ENCODE measurements around the gene AP3B1. TPM values are rescaled to one million over a fixed set of nuclear protein-coding genes. Genes with fewer than 3 reads are reported as not detected.

Gene AP3B1
- total and polyA plus RNA-seq, 2 experiments from 2014 or later, result 32.1 to 46.3 TPM

DNA sequence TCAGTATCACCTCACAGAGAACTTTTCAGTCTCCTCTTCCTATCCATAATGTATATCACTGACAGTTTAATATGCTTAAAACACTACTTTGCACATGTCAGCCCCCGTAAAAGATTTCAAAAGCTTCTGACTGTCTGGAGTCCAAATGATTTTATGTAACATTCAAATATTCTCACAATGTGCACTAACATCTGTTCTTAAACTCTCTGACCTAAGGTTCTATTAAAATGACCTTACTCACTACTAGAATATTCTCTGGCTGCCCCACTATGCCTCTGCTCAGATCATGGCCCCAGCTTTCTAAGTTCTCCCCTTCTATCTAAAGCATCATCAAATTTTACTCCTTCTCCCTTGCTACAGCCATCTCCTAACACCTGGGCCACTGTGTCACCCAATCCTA lies 52.5 kb downstream of the AP3B1 start (continued):
- TF ChIP-seq REST (IDR thresholded peaks at IDR 0.05; ENCODE audit: unreplicated experiment) (no peak), CREB1 (CRISPR knock-in tag; IDR thresholded peaks at IDR 0.05; ENCODE audit: low read depth) (no peak), POLR2AphosphoS5 (IDR thresholded peaks at IDR 0.05; ENCODE audit: low read depth) (no peak), ZNF114 (CRISPR knock-in tag; IDR thresholded peaks at IDR 0.05) (no peak)
- TF ChIP-seq, protein P1, sequence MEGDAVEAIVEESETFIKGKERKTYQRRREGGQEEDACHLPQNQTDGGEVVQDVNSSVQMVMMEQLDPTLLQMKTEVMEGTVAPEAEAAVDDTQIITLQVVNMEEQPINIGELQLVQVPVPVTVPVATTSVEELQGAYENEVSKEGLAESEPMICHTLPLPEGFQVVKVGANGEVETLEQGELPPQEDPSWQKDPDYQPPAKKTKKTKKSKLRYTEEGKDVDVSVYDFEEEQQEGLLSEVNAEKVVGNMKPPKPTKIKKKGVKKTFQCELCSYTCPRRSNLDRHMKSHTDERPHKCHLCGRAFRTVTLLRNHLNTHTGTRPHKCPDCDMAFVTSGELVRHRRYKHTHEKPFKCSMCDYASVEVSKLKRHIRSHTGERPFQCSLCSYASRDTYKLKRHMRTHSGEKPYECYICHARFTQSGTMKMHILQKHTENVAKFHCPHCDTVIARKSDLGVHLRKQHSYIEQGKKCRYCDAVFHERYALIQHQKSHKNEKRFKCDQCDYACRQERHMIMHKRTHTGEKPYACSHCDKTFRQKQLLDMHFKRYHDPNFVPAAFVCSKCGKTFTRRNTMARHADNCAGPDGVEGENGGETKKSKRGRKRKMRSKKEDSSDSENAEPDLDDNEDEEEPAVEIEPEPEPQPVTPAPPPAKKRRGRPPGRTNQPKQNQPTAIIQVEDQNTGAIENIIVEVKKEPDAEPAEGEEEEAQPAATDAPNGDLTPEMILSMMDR (conservative IDR thresholded peaks at IDR 0.05; ENCODE audit: low read depth in 2 of 2), result no peak

GRCh38 chr5:78237911-78238310 lies 56.6 kb downstream of the AP3B1 start:
- Histone ChIP-seq H3K79me2 (replicated peaks; ENCODE audit: insufficient read depth) (no peaks in the 10 kb centered on the region; the same call in 1 of the 2 replicates), H3K4me2 (no peak overlapping the region), H3K9me2 (ENCODE audit: insufficient read depth) (no peaks in the 10 kb centered on the region), H2AFZ (no peak overlapping the region), H3K27me3 (ENCODE audit: insufficient read depth) (no peaks in the 10 kb centered on the region), H4K20me1 (replicated peaks; ENCODE audit: insufficient read depth) (0 out of 2 replicates have a peak, but pooled peaks cover 4% of the 10 kb centered on the region), H3K4me1 (ENCODE audit: insufficient read depth) (no peaks in the 10 kb centered on the region), H3K4me3 (no peak overlapping the region), H3K27ac (ENCODE audit: low read depth) (no peak overlapping the region), H3K36me3 (ENCODE audit: insufficient read depth) (no peaks in the 10 kb centered on the region), H3F3A (replicated peaks; ENCODE audit: low read depth) (no peaks in the 10 kb centered on the region)
- Mint-ChIP-seq H3K4me3 (no peak overlapping the region), H3K9me3 (no peaks in the 10 kb centered on the region), H3K36me3 (ENCODE audit: low read depth) (0 out of 3 replicates have a peak, but pooled peaks cover 3% of the 10 kb centered on the region), H3K4me1 (no peaks in the 10 kb centered on the region), H3K27me3 (ENCODE audit: insufficient read depth, low read depth, poor library complexity) (peaks cover 3% of the 10 kb centered on the region), H3K27ac (no peak overlapping the region)
- ATAC-seq, result no peak
- DNase-seq (ENCODE audit: low spot score), result no peak
- TF ChIP-seq EZH2 (IDR thresholded peaks at IDR 0.05; ENCODE audit: low read depth, unreplicated experiment) (no peak), CREB1 (CRISPR knock-in tag; IDR thresholded peaks at IDR 0.05; ENCODE audit: low read depth) (no peak), EZH2phosphoT487 (IDR thresholded peaks at IDR 0.05; ENCODE audit: unreplicated experiment) (no peak), ZNF462 (CRISPR knock-in tag; IDR thresholded peaks at IDR 0.05) (no peak)
- TF ChIP-seq, protein P1 (conservative IDR thresholded peaks at IDR 0.05; ENCODE audit: low read depth in 2 of 2), result no peak

Data from GM23338 (cell line).